GM23338 (cell line): Measurements from ENCODE around the gene GPR78. TPM values are rescaled to one million over a fixed set of nuclear protein-coding genes. Genes with fewer than 3 reads are reported as not detected.

Source experiments
- ATAC-seq: fragments of 200-7000 bp; cut with Tn5 transposase; 3 replicates; pipeline ENCODE4 v1.9.1; 2020
- DNase-seq: peaks from one replicate; pipeline ENCODE4 v3.0.0-alpha.2; 2015; ENCODE audit warnings: low spot score
- H2AFZ ChIP-seq: fragments of 200-600 bp; sonication (generic); 2 replicates; pipeline ENCODE4 v1.8.0; 2016; ENCODE audit warnings: antibody characterized with exemption, mild to moderate bottlenecking, moderate library complexity
- H3F3A ChIP-seq: fragments of 200-600 bp; sonication (generic); replicated peaks from 2 replicates; pipeline ENCODE4 v1.8.0; 2017; ENCODE audit warnings: antibody characterized with exemption, mixed run types, low read depth
- H3K27ac ChIP-seq: fragments of 200-600 bp; sonication (generic); 2 replicates; pipeline ENCODE4 v1.6.1; 2016; ENCODE audit warnings: low read depth
- H3K27me3 ChIP-seq: fragments of 200-600 bp; sonication (generic); 2 replicates; pipeline ENCODE4 v1.8.0; 2016; ENCODE audit warnings: mild to moderate bottlenecking, mixed run types, moderate library complexity; ENCODE audit not compliant: insufficient read depth
- H3K36me3 ChIP-seq: fragments of 200-600 bp; sonication (generic); 2 replicates; pipeline ENCODE4 v1.8.0; 2016; ENCODE audit warnings: mild to moderate bottlenecking; ENCODE audit not compliant: insufficient read depth
- H3K4me1 ChIP-seq: fragments of 200-600 bp; sonication (generic); 2 replicates; pipeline ENCODE4 v1.8.0; 2016; ENCODE audit warnings: mild to moderate bottlenecking, moderate library complexity; ENCODE audit not compliant: insufficient read depth
- H3K4me2 ChIP-seq: fragments of 200-600 bp; sonication (generic); 2 replicates; pipeline ENCODE4 v1.7.1; 2017; ENCODE audit warnings: mixed run types
- H3K4me3 ChIP-seq: fragments of 200-600 bp; sonication (generic); 2 replicates; pipeline ENCODE4 v1.6.1; 2016; ENCODE audit warnings: mixed run types
- H3K79me2 ChIP-seq: fragments of 200-600 bp; sonication (generic); replicated peaks from 2 replicates; pipeline ENCODE4 v1.8.0; 2017; ENCODE audit warnings: mild to moderate bottlenecking; ENCODE audit not compliant: insufficient read depth
- H3K9me2 ChIP-seq: fragments of 200-600 bp; sonication (generic); 2 replicates; pipeline ENCODE4 v1.8.0; 2017; ENCODE audit not compliant: insufficient read depth
- H4K20me1 ChIP-seq: fragments of 200-600 bp; sonication (generic); replicated peaks from 2 replicates; pipeline ENCODE4 v1.8.0; 2017; ENCODE audit warnings: mild to moderate bottlenecking; ENCODE audit not compliant: insufficient read depth
- H3K27ac Mint-ChIP-seq: 2 replicates; pipeline ENCODE4 v1.8.0; 2020; ENCODE audit warnings: inconsistent platforms, mild to moderate bottlenecking, moderate library complexity, mixed read lengths
- H3K27me3 Mint-ChIP-seq: 3 replicates; pipeline ENCODE4 v1.8.0; 2022; ENCODE audit warnings: low read depth, mild to moderate bottlenecking, moderate library complexity, mixed read lengths, inconsistent platforms; ENCODE audit not compliant: insufficient read depth, poor library complexity
- H3K36me3 Mint-ChIP-seq: 3 replicates; pipeline ENCODE4 v1.8.0; 2021; ENCODE audit warnings: low read depth, mild to moderate bottlenecking, inconsistent platforms, moderate library complexity, mixed read lengths
- H3K4me1 Mint-ChIP-seq: 3 replicates; pipeline ENCODE4 v1.8.0; 2020; ENCODE audit warnings: mild to moderate bottlenecking, inconsistent platforms, mixed read lengths
- H3K4me3 Mint-ChIP-seq: 3 replicates; pipeline ENCODE4 v1.8.0; 2021; ENCODE audit warnings: moderate library complexity, mild to moderate bottlenecking, inconsistent platforms, mixed read lengths
- H3K9me3 Mint-ChIP-seq: 3 replicates; pipeline ENCODE4 v1.8.0; 2020; ENCODE audit warnings: moderate library complexity, mild to moderate bottlenecking, inconsistent platforms, mixed read lengths
- CREB1 ChIP-seq: fragments of 250-450 bp; sonication (Bioruptor Pico); IDR thresholded peaks from 2 replicates; pipeline ENCODE4 v1.5.0; 2020; ENCODE audit warnings: low read depth, mild to moderate bottlenecking, moderate library complexity
- EZH2phosphoT487 ChIP-seq: fragments of 200-600 bp; sonication (generic); IDR thresholded peaks from one replicate; pipeline ENCODE4 v1.8.1; 2018; ENCODE audit warnings: antibody characterized with exemption; ENCODE audit not compliant: unreplicated experiment
- JUNB ChIP-seq: IDR thresholded peaks from one replicate; pipeline ENCODE4 v1.6.1; 2016; ENCODE audit warnings: antibody characterized with exemption; ENCODE audit not compliant: unreplicated experiment
- NANOG ChIP-seq: IDR thresholded peaks from 2 replicates; pipeline ENCODE4 v1.6.1; 2016; ENCODE audit warnings: antibody characterized with exemption, borderline replicate concordance
- POLR2AphosphoS5 ChIP-seq: IDR thresholded peaks from 2 replicates; pipeline ENCODE4 v1.6.1; 2016; ENCODE audit warnings: antibody characterized with exemption, low read depth
- STAT1 ChIP-seq: IDR thresholded peaks from one replicate; pipeline ENCODE4 v1.6.1; 2016; ENCODE audit warnings: antibody characterized with exemption; ENCODE audit not compliant: unreplicated experiment
- ZNF114 ChIP-seq: fragments of 250-450 bp; sonication (Bioruptor Pico); IDR thresholded peaks from 2 replicates; pipeline ENCODE4 v1.5.0; 2020; ENCODE audit warnings: mild to moderate bottlenecking, moderate library complexity
- ZNF331 ChIP-seq: fragments of 250-450 bp; sonication (Bioruptor Pico); IDR thresholded peaks from 2 replicates; pipeline ENCODE4 v1.5.0; 2020; ENCODE audit warnings: low read depth, mild to moderate bottlenecking, moderate library complexity
- polyA plus RNA-seq: library from polyadenylated mRNA; unstranded; fragments of >200 nt; fragmentation: Nextera tagmentation; extraction: Ambion mirVana; gene quantifications from 2 replicates; pipeline ENCODE4 v1.2.1, GENCODE V29; 2016
- total RNA-seq: library from RNA; depleted of rRNA; stranded (reverse); fragments of >200 nt; shearing (Covaris generic); gene quantifications from 2 replicates; pipeline ENCODE4 v1.2.3, GENCODE V29; 2014
- TF ChIP-seq, protein P1 (sequence below): fragments of 250-450 bp; sonication (Bioruptor Pico); IDR thresholded peaks from 2 replicates; pipeline ENCODE4 v1.5.0; 2020; ENCODE audit warnings: mild to moderate bottlenecking, moderate library complexity
- TF ChIP-seq, protein P2 (sequence below): IDR thresholded peaks from one replicate; pipeline ENCODE4 v1.6.1; 2018; ENCODE audit warnings: antibody characterized with exemption; ENCODE audit not compliant: unreplicated experiment

GPR78 gene
- total and polyA plus RNA-seq, 2 experiments from 2014 or later = 0.82 to 2.7 TPM

DNA sequence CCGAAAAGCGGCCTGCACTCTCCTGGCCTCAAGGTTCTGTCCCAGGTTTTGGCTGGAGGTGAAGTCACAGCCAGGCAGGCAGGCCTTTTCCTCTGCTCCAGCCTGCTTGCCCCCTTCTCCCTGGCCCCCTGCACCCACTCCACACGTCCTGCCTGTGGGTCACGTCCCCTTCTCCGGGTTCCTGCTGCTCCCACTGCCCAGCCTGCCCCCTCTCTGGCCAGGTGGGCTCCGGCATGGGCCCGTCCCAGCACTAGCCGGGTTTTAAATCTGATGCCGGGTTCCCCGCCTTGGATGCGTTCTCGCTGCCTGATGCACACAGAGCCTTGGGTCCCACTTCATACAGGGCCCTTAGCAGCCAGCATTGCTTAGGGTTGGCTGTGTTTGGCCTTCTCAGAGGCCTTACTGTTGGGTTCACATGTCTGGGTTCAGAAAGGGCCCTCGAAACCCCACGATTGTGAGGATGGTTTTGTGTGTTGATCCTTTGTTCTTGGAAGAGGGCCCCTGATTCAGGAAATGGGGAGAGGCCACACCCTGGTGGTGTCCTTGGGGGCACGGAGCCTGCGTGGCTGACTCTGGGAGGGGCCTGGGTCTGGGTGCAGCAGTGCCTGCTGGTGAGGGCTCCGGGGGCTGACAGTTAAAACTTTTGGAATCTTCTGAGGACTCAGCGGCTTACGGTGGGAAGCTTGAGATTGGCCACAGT, 18.3 kb downstream of the GPR78 start:
- peaks cover 6% of the 10 kb centered on the region for H3K36me3 Mint-ChIP-seq
- Histone ChIP-seq H3K4me3 (no peak overlapping the region), H3K4me2 (no peak overlapping the region), H3K9me2 (no peaks in the 10 kb centered on the region), H3K36me3 (no peaks in the 10 kb centered on the region), H3F3A (no peaks in the 10 kb centered on the region), H3K27ac (no peak overlapping the region; the same call in 1 of the 2 replicates), H3K79me2 (peaks cover 12% of the 10 kb centered on the region), H4K20me1 (peaks cover 8% of the 10 kb centered on the region; the same call in 1 of the 2 replicates), H3K4me1 (peaks cover 7% of the 10 kb centered on the region; the same call in 1 of the 2 replicates), H3K27me3 (no peaks in the 10 kb centered on the region), H2AFZ (no peak overlapping the region)
- DNase-seq = no peak
- TF ChIP-seq JUNB (no peak), STAT1 (no peak), NANOG (no peak), POLR2AphosphoS5 (no peak), EZH2phosphoT487 (no peak), CREB1 (CRISPR knock-in tag) (no peak), ZNF331 (CRISPR knock-in tag) (no peak), ZNF114 (no peak)
- TF ChIP-seq, protein P1, sequence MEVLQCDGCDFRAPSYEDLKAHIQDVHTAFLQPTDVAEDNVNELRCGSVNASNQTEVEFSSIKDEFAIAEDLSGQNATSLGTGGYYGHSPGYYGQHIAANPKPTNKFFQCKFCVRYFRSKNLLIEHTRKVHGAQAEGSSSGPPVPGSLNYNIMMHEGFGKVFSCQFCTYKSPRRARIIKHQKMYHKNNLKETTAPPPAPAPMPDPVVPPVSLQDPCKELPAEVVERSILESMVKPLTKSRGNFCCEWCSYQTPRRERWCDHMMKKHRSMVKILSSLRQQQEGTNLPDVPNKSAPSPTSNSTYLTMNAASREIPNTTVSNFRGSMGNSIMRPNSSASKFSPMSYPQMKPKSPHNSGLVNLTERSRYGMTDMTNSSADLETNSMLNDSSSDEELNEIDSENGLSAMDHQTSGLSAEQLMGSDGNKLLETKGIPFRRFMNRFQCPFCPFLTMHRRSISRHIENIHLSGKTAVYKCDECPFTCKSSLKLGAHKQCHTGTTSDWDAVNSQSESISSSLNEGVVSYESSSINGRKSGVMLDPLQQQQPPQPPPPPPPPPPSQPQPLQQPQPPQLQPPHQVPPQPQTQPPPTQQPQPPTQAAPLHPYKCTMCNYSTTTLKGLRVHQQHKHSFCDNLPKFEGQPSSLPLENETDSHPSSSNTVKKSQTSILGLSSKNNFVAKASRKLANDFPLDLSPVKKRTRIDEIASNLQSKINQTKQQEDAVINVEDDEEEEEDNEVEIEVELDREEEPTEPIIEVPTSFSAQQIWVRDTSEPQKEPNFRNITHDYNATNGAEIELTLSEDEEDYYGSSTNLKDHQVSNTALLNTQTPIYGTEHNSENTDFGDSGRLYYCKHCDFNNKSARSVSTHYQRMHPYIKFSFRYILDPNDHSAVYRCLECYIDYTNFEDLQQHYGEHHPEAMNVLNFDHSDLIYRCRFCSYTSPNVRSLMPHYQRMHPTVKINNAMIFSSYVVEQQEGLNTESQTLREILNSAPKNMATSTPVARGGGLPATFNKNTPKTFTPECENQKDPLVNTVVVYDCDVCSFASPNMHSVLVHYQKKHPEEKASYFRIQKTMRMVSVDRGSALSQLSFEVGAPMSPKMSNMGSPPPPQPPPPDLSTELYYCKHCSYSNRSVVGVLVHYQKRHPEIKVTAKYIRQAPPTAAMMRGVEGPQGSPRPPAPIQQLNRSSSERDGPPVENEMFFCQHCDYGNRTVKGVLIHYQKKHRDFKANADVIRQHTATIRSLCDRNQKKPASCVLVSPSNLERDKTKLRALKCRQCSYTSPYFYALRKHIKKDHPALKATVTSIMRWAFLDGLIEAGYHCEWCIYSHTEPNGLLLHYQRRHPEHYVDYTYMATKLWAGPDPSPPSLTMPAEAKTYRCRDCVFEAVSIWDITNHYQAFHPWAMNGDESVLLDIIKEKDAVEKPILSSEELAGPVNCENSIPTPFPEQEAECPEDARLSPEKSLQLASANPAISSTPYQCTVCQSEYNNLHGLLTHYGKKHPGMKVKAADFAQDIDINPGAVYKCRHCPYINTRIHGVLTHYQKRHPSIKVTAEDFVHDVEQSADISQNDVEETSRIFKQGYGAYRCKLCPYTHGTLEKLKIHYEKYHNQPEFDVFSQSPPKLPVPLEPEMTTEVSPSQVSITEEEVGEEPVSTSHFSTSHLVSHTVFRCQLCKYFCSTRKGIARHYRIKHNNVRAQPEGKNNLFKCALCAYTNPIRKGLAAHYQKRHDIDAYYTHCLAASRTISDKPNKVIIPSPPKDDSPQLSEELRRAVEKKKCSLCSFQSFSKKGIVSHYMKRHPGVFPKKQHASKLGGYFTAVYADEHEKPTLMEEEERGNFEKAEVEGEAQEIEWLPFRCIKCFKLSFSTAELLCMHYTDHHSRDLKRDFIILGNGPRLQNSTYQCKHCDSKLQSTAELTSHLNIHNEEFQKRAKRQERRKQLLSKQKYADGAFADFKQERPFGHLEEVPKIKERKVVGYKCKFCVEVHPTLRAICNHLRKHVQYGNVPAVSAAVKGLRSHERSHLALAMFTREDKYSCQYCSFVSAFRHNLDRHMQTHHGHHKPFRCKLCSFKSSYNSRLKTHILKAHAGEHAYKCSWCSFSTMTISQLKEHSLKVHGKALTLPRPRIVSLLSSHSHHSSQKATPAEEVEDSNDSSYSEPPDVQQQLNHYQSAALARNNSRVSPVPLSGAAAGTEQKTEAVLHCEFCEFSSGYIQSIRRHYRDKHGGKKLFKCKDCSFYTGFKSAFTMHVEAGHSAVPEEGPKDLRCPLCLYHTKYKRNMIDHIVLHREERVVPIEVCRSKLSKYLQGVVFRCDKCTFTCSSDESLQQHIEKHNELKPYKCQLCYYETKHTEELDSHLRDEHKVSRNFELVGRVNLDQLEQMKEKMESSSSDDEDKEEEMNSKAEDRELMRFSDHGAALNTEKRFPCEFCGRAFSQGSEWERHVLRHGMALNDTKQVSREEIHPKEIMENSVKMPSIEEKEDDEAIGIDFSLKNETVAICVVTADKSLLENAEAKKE = no peak
- TF ChIP-seq, protein P2, sequence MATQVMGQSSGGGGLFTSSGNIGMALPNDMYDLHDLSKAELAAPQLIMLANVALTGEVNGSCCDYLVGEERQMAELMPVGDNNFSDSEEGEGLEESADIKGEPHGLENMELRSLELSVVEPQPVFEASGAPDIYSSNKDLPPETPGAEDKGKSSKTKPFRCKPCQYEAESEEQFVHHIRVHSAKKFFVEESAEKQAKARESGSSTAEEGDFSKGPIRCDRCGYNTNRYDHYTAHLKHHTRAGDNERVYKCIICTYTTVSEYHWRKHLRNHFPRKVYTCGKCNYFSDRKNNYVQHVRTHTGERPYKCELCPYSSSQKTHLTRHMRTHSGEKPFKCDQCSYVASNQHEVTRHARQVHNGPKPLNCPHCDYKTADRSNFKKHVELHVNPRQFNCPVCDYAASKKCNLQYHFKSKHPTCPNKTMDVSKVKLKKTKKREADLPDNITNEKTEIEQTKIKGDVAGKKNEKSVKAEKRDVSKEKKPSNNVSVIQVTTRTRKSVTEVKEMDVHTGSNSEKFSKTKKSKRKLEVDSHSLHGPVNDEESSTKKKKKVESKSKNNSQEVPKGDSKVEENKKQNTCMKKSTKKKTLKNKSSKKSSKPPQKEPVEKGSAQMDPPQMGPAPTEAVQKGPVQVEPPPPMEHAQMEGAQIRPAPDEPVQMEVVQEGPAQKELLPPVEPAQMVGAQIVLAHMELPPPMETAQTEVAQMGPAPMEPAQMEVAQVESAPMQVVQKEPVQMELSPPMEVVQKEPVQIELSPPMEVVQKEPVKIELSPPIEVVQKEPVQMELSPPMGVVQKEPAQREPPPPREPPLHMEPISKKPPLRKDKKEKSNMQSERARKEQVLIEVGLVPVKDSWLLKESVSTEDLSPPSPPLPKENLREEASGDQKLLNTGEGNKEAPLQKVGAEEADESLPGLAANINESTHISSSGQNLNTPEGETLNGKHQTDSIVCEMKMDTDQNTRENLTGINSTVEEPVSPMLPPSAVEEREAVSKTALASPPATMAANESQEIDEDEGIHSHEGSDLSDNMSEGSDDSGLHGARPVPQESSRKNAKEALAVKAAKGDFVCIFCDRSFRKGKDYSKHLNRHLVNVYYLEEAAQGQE = no peak
- H3K4me3 Mint-ChIP-seq = no peak overlapping the region
- H3K9me3 Mint-ChIP-seq = no peaks in the 10 kb centered on the region
- no peak for ATAC-seq
- peaks cover 4% of the 10 kb centered on the region for H3K27me3 Mint-ChIP-seq
- H3K27ac Mint-ChIP-seq = no peak overlapping the region
- H3K4me1 Mint-ChIP-seq = peaks cover 10% of the 10 kb centered on the region
